PC-9 (cell line): ENCODE data around the gene PLEKHG5.

Experiments used
- CTCF ChIP-seq: fragments of 200-600 bp; sonication (generic); conservative IDR thresholded peaks from 2 replicates; pipeline ENCODE4 v1.6.1; 2017; ENCODE audit warnings: mixed run types, antibody characterized with exemption, mild to moderate bottlenecking, moderate library complexity
- EZH2 ChIP-seq: fragments of 200-600 bp; sonication (generic); IDR thresholded peaks from 2 replicates; pipeline ENCODE4 v1.8.0; 2017; ENCODE audit warnings: antibody characterized with exemption, low read depth

GRCh38 chr1:6426972-6427350 is 64.5 kb downstream of the PLEKHG5 start:
- no peak for TF ChIP-seq EZH2
- TF ChIP-seq CTCF, result no peak
